Body of pancreas (tissue), 4 donors: ENCODE measurements around the gene TNIP1.

Source experiments
- CTCF ChIP-seq, 7 experiments: fragments of 450-650 bp in 4 of 7; fragments of 200-600 bp in 3 of 7; sonication (generic) in 3 of 7; IDR thresholded peaks; one replicate each; pipeline ENCODE4 v1.5.1; 2016 to 2019; ENCODE audit warnings: antibody characterized with exemption in 7 of 7
- POLR2A ChIP-seq, 3 donors: fragments of 450-650 bp; IDR thresholded peaks; one replicate each; pipeline ENCODE4 v1.6.1; 2016; ENCODE audit warnings: antibody characterized with exemption in 3 of 3, mild to moderate bottlenecking in 2 of 3

- TF ChIP-seq CTCF (IDR thresholded peaks at IDR 0.05) (no peak), POLR2A (IDR thresholded peaks at IDR 0.05) (no peak)
Measured at GRCh38 chr5:151106509-151106908, 25.7 kb upstream of the TNIP1 start.
